NCI-H146 treated with DMSO at 0.1 percent for 48 hours (cell line): ENCODE measurements around the gene NDUFS6.

Source experiments
- DNase-seq: peaks from one replicate; lab custom pipeline; 2025; ENCODE audit not compliant: unreplicated experiment; lab: John Stamatoyannopoulos, UW

Gene NDUFS6

DNA sequence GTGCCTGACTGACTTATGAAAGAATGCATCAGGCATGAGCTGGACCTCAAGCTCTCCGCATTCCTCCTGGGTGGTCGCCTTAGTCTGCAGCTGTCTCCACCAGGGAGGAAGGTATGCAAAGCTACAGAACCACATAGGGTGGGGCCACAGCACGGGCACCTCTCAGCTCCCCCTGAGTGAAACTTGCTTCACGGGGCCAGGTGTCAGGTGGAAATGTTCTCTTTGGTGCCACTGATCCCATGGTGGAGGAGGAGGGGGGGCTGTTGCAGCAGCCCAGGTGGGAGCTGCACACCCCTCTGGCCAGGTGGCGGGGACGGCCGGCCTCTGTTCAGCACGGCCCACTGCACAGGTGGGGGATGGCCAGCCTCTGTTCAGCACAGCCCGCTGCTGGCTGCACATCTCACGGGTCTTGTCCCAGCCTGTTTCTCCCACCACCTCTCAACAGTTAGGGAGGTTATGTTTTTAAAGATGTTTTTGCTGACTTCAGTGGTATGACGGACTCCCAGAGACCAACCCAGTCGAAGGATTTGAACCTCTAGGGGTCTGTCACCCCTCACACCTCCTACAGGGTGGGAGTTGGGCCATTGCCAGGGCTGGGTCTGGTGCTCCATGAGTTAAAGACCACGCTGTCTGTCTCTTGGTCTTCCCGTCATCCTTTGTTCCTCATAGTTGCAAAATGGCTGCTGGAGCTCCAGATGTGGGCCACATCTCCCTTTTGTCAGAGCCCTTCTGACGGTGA lies 35.9 kb upstream of the NDUFS6 start:
- no peak for DNase-seq

DNA sequence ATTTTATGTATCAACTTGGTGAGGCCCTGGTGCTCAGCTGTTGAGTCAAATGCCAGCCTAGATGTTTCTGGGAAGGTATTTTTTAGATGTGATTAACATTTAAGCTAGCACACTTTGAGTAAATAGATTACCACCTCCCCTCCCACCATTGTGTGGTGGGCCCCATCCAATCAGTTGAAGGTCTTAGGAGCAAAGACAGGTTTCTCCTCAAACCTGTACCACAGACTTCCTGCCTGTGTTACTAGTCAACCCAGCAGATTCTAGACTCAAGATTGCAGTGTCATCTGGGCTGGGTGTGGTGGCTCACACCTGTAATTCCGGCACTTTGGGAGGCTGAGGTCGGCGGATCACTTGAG lies 35.3 kb upstream of the NDUFS6 start:
- no peak for DNase-seq

DNA sequence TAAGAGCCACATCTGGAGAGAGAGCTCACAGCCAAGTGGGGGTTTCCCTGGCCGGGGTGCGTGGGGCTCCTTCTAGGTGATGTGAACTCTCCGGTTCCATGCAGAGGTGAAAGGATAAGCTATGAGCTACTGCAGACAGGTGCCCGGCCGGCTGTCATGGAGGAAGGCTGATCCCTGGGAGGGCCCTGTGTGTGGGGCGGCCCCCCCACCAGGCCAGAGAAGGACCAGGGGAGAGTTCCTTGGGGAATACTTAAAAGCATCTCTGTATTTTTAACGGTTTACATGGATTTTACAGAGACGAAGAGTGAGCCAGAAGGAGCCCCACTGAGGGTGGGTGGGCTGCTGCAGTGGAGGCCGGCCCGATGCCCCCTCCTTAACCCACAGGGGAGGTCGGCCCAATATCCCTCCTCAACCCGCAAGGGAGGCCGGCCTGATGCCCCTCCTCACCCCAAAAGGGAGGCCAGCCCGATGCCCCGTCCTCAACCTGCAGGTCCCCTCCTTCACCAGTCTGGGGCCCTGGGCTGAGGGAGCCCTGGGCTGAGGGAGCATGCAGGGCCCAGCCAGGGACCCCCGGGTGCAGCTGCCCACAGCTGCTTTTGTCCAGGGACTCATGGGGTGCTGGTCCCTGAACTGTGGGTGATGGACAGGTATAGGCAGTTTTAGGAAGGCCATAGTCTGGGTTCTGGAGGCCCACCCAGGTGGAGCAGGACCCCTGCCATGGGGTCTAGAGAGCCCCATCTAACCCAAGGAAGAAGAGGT lies 33.5 kb upstream of the NDUFS6 start:
- DNase-seq: no peak

DNA sequence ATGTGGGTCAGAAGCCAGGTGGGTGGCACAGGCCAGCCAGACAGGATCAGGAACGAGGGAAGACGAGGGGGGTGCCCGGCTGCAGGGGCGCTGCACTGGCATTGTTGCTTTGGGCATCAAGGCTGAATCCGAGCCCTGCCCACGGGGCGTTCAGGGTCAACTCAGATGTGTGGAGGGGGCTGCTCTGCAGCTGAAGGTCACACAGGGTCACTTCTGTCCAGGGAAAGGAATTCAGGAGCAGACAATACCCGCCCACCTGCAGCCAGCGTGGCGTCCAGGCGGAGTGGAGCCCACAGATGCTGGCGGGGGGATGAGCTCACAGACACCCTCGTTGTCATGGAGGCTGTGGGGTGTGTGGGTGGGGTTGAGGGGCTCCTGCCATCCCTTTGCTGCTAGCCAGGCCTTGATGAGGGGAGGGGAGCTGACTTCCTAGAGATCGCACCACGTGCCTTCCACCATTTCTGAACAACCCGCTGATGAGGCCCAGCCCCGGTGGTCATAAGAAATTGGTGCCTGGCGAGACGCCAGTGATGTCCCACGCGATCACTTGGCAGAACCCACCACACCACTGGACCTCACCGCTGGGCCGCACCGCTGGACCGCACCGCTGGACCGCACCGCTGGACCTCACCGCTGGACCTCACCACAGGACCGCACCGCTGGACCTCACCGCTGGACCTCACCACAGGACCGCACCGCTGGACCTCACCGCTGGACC lies 32.8 kb upstream of the NDUFS6 start:
- DNase-seq: no peak

DNA sequence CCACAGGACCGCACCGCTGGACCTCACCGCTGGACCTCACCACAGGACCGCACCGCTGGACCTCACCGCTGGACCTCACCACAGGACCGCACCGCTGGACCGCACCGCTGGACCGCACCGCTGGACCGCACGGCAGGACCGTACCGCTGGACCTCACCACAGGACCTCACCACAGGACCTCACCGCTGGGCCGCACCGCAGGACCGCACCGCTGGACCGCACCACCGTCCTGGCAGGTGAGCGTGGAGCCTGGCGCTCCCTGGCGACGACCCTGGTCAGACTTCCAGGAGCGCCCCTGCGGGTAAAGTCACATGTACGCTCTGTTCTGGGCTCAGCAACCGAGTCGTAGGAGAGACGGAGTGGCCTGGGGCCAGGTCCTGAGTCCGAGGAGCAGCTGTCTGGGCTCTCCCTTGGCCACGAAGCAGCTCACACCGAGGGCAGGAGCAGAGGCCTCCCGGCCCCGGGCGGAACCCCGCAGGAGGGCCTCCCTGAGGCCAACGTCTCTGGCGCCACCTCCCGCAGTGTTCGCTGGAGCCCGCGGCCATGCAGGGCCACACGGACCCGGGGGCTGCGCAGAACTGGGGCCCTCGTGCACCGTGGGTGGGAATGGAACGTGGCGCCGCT lies 32.1 kb upstream of the NDUFS6 start:
- no peak for DNase-seq

DNA sequence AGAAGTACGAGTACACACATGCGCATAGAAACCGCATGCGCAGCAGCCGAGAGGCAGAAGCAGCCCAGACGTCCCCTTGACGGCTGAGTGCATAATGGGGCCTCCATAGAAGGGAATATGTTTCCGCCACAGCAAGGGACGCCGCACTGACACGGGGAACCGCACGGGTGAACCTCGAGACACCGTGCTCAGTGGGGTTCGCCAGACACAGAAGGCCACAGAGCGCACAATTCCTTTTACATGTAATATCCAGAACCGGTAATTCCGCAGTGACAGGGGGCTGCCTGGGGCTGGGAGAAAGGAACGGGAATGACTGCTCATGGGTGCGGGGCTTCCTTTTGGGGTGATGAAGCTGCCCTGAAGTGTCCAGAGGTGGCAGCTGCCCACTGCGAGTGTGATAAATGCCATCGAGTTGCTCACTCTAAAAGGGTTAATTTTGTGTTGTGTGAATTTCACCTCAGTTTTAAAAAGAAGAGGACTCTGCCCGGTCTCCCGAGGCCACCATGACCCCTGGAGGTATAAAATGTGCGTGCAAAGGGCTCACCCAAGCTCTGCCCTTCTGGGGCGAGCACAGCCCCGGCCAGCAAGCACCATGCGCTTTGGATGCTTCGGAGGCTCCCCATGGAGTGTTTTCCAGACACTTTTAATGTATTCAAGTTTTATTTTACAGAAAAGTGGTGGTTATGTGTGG lies 31.3 kb upstream of the NDUFS6 start:
- no peak for DNase-seq

DNA sequence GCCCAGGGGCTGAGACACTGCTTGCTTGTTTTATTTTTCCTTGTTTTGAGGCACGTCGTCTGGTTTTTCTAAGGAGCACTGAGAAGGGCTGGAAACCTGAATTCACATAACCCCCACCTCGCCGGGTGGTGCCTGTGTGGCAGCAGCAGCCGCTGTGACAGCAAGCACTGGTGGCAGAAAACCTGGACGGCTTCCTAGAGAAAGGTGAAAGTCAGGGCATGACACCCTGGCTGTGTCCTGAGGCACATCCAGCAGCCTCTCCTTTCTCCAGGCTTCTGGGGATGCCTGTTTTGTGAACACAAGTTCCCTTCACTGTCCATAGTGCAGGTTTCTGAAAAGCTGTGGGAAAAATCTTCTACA lies 30.8 kb upstream of the NDUFS6 start:
- no peak for DNase-seq

DNA sequence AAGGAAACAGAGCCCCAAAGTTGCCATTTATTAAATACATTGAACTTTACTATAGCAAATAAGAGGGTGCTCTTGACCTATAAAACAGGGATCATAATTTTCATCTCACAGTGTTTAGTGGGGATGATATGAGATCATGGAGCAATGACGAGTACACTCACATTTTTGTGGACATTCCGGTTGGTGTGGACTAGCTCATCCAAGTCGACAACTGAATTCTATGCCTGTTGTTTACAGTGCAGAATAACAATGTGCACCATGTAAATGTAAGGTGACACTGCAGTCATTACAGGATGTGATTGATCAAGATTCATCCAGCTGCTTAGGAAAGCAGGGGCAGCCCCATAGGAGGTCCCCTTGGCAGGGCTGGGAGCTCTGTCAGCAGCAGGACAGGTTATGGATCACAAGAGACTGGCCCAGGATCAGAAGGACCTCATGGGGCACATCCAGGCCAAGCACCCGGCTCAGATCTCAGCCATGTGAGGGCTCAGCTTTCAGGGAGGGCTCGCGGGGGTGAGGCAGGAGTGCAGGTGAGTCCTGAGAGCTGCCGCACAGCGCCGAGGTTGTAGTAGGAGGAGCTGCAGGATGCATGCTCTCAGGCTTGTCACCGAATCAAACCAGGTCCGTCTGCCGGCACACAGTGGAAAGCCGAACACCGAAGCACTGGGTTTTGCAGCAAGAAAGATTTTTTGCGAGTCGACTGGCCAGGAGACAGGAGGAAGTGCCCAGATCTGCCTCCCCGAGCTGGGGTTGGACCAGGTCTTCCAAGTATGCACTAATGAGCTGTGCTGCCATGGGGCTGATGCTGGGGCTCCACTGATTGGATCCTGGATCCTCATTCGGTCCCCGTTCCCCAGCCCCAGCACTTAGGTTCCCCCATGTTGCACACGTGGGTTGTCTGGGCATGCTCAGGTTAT lies 29.8 kb upstream of the NDUFS6 start:
- DNase-seq: peak; percentile 19

DNA sequence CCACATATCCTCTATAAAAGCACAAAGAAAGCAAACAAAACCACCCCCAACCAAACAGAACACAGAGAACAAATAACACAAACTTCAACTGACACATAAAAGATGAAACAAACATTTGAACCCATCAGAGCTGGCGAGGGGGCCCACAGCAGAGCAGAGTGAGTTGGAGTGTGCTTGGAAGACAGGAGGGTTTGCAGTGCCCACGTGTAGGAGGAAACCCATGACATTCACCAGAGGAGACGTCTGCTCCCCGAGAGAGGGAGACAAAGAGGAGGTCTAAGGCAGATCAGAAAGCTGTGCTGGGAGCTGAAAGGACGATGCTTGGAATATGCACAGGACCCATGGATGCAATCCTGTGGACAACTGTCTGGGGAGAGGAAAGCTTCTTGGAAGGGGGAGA lies 28.6 kb upstream of the NDUFS6 start:
- DNase-seq: no peak

DNA sequence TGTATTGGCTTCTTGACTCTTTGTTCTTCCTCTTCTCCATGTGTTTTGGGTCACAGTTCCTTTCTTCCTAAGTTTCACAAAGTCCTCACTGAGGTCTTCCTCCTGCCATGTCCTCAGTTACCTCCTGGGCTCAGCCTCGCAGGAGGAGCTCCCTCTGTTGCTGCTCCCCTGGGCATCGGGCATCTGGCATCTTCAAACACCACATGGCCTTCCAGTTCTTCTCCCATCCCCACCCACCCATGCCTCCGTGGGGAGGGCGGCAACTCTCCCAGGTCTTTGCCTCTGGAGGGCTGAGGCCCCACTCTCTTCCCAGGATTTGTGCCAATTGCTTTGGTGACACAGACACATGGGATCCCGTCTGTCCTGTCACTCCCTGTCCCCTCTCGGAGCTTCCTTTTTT lies 24.4 kb upstream of the NDUFS6 start:
- DNase-seq: no peak

DNA sequence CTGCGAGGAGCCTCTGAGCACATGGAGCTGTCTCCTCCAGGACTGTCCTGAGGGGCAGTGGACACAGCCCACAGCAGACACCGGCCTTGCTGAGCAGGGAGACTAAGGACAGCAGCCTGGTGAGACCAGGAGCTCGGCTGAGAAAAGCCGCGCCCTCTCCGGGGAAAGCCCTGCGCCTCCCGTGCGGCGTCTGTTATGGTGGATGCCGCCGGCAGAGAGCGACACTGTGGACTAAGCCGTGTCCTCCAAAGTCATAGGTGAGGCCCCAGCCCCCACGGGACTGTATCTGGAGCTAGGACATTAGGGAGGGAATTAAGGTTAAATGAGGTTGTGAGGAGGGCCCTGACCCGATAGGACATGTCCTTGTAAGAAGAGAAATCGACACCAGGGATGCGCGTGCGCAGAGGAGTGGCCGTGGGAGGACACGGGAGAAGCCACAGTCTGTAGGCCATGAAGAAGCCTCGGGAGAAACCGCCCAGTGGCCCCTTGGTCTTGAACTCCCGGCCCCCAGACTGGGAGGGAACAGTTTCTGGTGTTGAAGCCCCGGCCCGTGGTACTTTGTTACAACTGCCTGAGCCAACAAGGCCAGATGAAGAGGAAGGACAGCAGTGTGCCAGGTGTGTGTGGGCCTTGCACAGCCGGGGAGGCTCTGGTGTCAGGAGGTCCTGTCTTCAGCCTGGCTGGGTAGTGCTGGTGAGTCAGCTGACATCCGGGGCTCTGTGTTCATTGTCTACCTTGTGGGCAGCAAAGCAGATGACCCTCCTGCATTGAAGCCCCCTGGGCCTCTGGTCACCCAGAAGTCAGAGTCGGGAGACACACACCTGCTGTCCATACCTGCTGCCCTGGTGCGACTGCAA lies 23.7 kb upstream of the NDUFS6 start:
- DNase-seq: no peak

DNA sequence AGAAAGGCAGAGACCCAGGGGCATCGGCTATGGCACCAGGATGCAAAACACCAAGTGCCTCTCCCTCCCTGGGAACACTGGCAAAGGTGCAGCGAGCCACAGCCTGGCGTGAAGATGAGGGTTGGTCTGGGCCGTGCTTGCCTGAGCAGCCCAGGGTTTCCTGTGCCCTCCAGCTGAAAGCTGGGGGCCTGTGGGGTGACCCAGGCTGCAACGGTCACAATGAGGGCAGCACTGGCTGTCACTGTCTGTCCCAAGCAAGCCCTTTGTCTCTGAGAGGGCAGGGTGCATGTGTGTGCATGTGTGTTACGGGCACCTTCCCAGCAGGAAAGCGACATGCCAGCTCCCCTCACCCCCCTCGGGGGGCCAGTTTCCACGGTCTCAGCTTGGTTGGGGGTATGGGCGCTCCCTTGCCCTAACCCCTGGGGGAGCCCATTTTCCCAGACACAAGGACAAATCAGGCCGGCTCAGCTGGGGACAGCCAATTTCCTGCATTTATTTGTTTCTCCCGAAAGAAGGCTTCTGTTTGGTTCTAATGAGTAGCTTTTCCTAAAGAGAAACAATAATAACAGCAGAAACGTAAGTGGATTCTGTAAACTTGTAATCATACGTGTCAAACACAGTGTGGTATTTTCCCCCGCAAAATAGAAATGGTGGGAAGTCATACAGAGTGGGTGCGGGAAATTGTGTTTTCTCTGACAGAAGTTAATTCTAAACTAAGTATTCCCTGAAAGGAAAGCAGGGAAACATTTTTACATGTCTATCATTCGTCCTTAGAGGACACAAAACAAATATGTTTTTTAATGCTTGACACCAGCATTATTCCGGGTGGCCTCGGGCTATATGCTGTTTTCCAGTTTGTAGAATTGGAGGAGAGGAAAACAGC lies 22.8 kb upstream of the NDUFS6 start:
- DNase-seq: no peak

DNA sequence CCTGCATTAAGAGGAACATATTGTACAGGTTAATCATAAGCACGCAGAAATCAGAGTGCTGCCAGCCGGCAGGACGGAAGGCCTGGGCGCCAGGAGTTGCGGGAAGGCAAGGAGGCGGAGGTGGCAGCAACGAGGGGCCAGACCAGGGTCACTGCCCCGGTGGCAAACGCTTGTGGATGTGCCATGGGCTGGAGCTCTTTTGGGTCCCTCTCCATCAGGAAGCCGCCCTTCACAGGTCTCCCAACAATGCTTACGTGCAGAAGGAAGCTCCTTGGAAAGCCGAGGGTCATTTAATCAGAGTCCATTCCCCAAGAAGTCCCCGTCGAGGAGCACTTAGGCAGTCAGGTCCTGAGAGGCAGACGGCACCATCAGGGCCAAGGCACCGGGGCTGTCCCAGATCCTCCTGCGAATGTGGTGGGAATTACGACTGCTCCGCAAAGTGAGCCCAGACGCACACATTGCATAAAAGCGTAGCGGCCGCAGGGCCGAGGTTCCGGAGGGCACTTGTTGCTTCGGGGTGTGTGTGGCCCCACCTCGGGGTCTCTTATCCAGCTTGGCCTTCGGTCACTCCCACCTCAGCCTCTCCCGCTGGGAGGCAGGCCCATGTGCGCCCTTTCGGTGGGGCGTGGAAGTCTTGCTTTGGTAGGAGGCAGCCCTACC lies 22.1 kb upstream of the NDUFS6 start:
- no peak for DNase-seq

DNA sequence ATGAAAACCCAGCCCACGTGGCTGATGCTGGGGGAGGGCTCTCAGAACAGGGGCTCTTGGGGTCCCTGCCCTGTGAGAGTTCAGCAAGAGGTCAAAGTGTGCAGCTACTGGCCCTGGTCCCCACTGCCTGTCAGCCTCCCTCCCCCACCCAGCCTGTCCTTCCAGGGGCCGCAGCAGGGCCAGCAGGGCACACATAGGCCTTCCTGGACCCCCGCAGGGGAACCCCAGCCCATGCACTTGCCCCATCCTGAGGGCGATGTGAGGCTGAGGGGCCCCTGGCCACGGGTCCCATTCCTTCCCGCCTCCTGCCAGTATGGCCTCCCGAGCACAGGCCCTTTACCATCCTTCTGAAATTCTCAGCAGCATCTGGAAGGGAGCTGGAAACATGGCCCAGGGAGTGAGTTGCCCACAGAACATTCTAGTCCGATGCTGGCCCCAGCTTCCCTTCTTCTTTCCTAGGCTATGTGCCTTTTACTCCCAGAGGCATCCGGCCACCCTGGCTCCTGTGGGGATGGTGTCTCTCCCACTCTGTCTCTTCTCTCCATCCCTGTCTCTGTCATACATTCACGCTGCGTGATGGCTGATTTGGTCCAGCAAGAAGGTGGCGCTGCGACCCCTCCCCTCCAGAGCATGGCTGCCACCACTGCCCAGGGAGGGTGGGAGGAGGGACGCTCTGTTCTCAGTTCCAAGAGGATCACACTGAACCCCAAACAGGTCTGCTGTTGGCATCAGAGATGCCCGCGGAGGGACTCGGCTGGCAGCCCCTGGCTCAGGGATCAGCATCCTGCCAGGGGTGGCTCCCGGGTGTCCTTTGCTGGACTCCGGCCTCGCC lies 21.2 kb upstream of the NDUFS6 start:
- DNase-seq: no peak

DNA sequence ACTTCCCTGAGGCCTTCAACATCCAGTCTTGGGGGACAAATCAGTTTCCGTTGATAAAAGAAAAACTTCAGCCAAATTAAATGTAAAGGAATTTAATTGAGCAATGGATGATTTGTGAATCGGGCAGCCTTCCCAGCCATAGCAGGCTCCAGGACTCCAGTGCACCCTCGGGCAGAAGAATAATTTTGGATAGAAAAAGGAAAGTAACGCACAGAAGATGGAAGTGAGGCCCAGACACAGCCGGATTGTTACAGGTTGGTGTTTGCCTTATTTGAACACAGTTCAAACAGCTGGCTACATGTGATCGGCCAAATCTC lies 20.6 kb upstream of the NDUFS6 start:
- DNase-seq: no peak

DNA sequence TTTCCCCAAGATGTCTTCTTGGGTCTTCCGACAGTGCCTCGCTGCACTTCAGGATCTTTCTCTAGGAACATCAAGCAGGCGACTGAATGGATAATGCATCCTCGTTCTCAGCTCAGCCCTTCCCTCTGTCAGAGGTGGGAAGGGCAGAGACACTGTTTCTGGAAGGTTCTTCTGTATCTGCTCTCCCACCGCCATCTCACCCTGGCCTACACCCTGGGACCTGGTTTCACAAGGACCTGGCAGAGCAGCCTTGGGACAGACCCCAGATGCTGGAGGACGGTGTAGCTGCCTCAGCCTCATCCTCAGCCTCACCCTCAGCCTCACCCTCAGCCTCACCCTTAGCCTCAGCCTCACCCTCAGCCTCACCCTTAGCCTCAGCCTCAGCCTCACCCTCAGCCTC lies 20.1 kb upstream of the NDUFS6 start:
- DNase-seq: no peak
